GM10847 (cell line): Measurements from ENCODE around the gene MAGEB2.

Experiments
- POLR2A ChIP-seq: IDR thresholded peaks from 2 replicates; pipeline ENCODE4 v1.6.1; 2011; ENCODE audit not compliant: insufficient read length; ENCODE audit errors: extremely low read depth

The MAGEB2 gene

GRCh38 chrX:30248854-30249253 is 33.5 kb downstream of the MAGEB2 start:
- no peak for TF ChIP-seq POLR2A

GRCh38 chrX:30253257-30253656 is 37.9 kb downstream of the MAGEB2 start:
- TF ChIP-seq POLR2A, result no peak

- no peak for TF ChIP-seq POLR2A
These were observed 44.6 kb downstream of the MAGEB2 start for GRCh38 chrX:30259927-30260326.

GRCh38 chrX:30261012-30261411 is 45.6 kb downstream of the MAGEB2 start:
- TF ChIP-seq POLR2A, result no peak

- no peak for TF ChIP-seq POLR2A
These were observed 47.4 kb downstream of the MAGEB2 start for GRCh38 chrX:30262763-30263162.
